GM10248 (cell line): ENCODE data around the gene SRCIN1.
"Not testable (repeated sequence)": the region's sequence is repeated elsewhere in the genome, so short reads cannot be mapped to it uniquely, and the experiment has no call there.

Experiments
- CTCF ChIA-PET: fragments of 300-600 bp; sonication (Branson Sonifier 250); formaldehyde crosslinking; extraction: SDS; loops from one replicate; lab custom pipeline; 2021; ENCODE audit warnings: antibody characterized with exemption; lab: Yijun Ruan, JAX
- POLR2A ChIA-PET: fragments of 350-650 bp; sonication (Branson Sonifier 250); formaldehyde crosslinking; extraction: SDS; loops from one replicate; lab custom pipeline; 2020; ENCODE audit warnings: antibody characterized with exemption; lab: Yijun Ruan, JAX
- DNase-seq: peaks from one replicate; pipeline ENCODE4 v3.0.0; 2012; ENCODE audit errors: extremely low spot score
- TF ChIP-seq, protein P1 (sequence below): IDR thresholded peaks from 2 replicates; pipeline ENCODE4 v1.5.1; 2012; ENCODE audit warnings: mild to moderate bottlenecking, low read depth; ENCODE audit errors: extremely low read depth, missing control alignments, control extremely low read depth

The SRCIN1 gene

GRCh38 chr17:38636054-38636453, 30.3 kb upstream of the SRCIN1 start:
- ChIA-PET CTCF (no interaction called here), POLR2A (no interaction called here)
- TF ChIP-seq, protein P1, sequence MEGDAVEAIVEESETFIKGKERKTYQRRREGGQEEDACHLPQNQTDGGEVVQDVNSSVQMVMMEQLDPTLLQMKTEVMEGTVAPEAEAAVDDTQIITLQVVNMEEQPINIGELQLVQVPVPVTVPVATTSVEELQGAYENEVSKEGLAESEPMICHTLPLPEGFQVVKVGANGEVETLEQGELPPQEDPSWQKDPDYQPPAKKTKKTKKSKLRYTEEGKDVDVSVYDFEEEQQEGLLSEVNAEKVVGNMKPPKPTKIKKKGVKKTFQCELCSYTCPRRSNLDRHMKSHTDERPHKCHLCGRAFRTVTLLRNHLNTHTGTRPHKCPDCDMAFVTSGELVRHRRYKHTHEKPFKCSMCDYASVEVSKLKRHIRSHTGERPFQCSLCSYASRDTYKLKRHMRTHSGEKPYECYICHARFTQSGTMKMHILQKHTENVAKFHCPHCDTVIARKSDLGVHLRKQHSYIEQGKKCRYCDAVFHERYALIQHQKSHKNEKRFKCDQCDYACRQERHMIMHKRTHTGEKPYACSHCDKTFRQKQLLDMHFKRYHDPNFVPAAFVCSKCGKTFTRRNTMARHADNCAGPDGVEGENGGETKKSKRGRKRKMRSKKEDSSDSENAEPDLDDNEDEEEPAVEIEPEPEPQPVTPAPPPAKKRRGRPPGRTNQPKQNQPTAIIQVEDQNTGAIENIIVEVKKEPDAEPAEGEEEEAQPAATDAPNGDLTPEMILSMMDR: no peak
- no peak for DNase-seq

DNA sequence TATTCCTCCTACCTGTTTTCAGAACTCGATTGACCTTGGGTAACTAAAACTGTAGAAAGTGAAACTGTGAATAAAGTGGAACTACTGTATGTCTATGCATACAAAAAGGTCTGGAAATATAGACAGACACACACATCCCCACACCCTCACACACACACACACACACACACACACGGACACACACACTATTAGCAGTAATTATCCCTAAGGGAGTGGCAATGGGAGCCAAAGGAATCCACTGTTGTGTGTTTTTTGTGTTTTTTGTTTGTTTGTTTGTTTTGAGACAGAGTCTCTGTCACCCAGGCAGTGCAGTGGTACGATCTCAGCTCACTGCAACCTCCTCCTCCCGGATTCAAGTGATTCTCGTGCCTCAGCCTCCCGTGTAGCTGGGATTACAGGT, 26.6 kb upstream of the SRCIN1 start:
- TF ChIP-seq, protein P1: no peak
- CTCF ChIA-PET: no interaction called here
- POLR2A ChIA-PET: no interaction called here
- DNase-seq: no peak

DNA sequence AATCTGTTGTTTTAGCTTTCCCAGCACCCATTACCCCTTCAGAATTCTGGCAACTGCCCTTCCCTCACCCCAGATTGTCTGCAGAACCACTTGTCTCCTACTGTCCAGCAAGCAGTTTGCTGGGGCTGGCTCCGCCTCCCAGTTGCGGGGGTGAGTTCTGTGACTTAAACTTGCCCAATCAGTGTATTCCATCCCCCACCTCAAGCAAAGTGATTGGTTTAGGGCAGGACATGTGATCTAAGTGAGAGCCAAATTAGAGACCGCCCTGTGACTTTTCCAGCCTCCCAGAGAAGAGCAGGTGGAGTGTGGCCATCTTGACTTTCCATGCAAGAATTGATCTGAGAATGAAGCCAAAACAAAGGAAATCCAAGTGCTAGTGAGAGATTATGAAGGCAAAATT, 22.7 kb upstream of the SRCIN1 start:
- CTCF ChIA-PET: interaction anchor here (1.3 to 1.4 kb wide), 2 partner anchors 39 to 43 kb away, joined by 3 to 5 read pairs; no protein-coding TSS in a partner anchor
- no peak for DNase-seq
- TF ChIP-seq, protein P1: no peak
- POLR2A ChIA-PET: no interaction called here

GRCh38 chr17:38627957-38628356, 22.2 kb upstream of the SRCIN1 start:
- CTCF ChIA-PET: interaction anchor here (1.3 to 1.4 kb wide), 2 partner anchors 40 to 42 kb away, joined by 3 to 5 read pairs; no protein-coding TSS in a partner anchor
- TF ChIP-seq, protein P1: no peak
- POLR2A ChIA-PET: no interaction called here
- no peak for DNase-seq

- DNase-seq, POLR2A ChIA-PET: not testable (repeated sequence)
- CTCF ChIA-PET: interaction anchor here (1.3 kb wide), 1 partner anchor 41 kb away, joined by 3 read pairs; no protein-coding TSS in a partner anchor
Observed at GRCh38 chr17:38626606-38627226, 21.0 kb upstream of the SRCIN1 start.

DNA sequence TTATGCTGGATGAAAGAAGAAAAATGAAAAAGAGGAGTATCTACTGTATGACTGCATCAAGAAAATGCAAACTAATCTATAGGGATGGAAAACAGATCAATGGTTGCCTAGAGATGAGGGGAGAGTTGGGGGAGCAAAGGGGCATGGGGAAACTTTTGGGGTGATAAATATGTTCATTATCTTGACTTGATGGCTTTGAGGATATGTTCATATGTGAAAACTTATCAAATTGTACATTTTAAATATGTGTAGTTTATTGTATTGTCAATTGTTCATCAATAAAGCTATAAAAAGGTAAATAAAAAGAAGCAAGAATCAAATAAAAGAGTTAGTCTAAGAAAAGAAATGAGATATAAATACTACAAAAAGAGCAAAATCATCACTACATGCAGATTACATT, 19.7 kb upstream of the SRCIN1 start:
- TF ChIP-seq, protein P1: no peak
- ChIA-PET POLR2A (no interaction called here), CTCF (no interaction called here)
- DNase-seq: no peak

DNA sequence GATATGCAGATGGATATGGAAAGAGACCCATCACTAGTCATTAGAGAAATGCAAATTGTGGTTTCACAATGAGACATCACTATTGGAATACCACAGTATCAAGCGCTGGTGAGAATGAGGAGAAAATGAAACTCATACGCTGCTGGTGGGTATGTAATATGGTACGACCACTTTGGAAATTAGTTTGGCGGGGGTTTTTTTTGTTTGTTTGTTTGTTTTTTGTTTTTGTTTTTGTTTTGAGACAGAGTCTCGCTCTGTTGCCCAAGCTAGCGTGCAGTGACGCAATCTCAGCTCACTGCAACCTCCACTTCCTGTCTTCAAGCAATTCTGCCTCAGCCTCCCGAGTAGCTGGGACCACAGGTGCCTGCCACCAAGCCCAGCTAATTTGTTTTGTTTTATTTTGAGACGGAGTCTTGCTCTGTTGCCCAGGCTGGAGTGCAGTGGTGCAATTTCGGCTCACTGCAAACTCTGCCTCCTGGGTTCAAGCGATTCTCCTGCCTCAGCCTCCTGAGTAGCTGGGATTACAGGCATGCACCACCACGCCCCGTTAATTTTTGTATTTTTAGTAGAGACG, 19.1 kb upstream of the SRCIN1 start:
- POLR2A ChIA-PET: not testable (repeated sequence)
- CTCF ChIA-PET: interaction anchor here (2.1 kb wide), 1 partner anchor 67 kb away, joined by 9 read pairs; no protein-coding TSS in a partner anchor
- DNase-seq: peak; percentile 32
